Measurements from ENCODE around the gene STRIP1. TPM values are rescaled to one million over a fixed set of nuclear protein-coding genes. Genes with fewer than 3 reads are reported as not detected.
A peak's percentile ranks its signal among the peaks of the same experiment; 100 is the strongest.

Gene STRIP1
- polyA plus RNA-seq, 1 experiment, result 31.3 TPM

DNA sequence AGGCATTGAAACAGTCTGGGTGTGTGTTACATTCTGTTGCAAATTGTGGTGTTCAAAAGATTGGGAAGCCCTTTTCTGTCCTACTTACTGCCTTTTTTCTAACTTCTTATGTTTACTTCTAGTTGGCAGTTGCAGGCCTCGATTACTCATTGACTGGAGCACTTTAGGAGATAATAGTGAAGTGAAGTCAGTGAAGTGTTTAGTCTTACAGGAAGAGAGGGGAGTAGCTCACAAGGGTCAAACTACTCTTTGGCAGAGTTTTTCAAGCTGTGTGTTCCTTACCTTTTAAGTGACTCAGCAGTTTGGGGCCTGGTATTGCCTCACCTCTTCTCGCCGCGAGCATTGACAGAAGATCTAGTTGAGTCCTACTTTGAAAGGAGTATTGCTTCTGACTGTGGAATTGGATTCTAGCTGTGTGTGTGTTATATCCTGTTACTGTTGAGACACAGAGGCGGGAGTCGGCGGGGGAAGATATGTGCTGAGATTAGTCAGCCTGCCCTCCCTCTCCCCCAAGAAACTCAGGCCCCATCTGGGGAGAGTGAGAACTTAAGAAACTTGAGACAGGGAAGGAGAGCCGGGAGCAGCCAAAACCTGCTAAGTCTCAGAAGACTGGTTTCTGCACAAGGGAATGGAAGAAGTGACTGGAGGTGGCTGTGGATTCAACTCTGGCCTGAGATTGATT is 30.5 kb upstream of the STRIP1 start:
- peak; percentile 97 for DNase-seq (ENCODE audit: low read depth, low spot score)
- Histone ChIP-seq H3K4me3 (ENCODE audit: low read depth, low read length) (peak overlapping the region; percentile 57), H3K9me3 (ENCODE audit: control insufficient read depth, insufficient read depth, low read length) (no peaks in the 10 kb centered on the region), H3K27ac (ENCODE audit: low read depth, low read length) (peak overlapping the region; percentile 90), H3K27me3 (ENCODE audit: control insufficient read depth, insufficient read depth, low read length) (no peaks in the 10 kb centered on the region)
- CTCF ChIA-PET, result interaction anchor here (0.6 to 1.1 kb wide), 3 partner anchors 19 to 364 kb away, joined by 3 to 6 read pairs (median 3); partner anchors contain the start of gene AHCYL1
- POLR2A ChIA-PET, result interaction anchor here (1.4 kb wide), 1 partner anchor 19 kb away, joined by 11 read pairs; the partner anchor contains the start of gene AHCYL1
- TF ChIP-seq, protein P1, sequence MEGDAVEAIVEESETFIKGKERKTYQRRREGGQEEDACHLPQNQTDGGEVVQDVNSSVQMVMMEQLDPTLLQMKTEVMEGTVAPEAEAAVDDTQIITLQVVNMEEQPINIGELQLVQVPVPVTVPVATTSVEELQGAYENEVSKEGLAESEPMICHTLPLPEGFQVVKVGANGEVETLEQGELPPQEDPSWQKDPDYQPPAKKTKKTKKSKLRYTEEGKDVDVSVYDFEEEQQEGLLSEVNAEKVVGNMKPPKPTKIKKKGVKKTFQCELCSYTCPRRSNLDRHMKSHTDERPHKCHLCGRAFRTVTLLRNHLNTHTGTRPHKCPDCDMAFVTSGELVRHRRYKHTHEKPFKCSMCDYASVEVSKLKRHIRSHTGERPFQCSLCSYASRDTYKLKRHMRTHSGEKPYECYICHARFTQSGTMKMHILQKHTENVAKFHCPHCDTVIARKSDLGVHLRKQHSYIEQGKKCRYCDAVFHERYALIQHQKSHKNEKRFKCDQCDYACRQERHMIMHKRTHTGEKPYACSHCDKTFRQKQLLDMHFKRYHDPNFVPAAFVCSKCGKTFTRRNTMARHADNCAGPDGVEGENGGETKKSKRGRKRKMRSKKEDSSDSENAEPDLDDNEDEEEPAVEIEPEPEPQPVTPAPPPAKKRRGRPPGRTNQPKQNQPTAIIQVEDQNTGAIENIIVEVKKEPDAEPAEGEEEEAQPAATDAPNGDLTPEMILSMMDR (IDR thresholded peaks at IDR 0.05; ENCODE audit: low read depth, low read length), result no peak

DNA sequence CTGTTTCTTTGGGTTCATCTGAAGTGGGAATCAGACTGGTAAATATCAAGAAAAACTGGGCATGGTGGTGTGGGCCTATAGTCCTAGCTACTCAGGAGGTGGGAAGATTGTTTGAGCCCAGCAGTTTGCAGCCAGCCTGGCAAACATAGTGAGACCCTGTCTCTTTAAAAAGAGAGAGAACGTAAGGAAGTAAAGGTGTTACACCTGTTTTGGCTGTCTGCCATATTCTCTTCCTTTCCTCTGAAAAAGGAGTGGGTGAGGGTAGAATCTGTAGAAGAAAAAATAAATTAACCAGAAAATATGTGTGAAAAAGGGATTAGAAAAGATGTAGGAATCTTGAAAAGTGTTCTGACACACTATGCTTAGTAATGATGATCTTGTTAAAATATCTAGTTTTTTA is 29.8 kb upstream of the STRIP1 start:
- no peaks in the 10 kb centered on the region for H3K27me3 ChIP-seq (ENCODE audit: control insufficient read depth, insufficient read depth, low read length)
- TF ChIP-seq, protein P1 (IDR thresholded peaks at IDR 0.05; ENCODE audit: low read depth, low read length), result no peak
- peak overlapping the region; percentile 90 for H3K27ac ChIP-seq (ENCODE audit: low read depth, low read length)
- CTCF ChIA-PET, result interaction anchor here (1.1 to 8.1 kb wide), 3 partner anchors 20 to 228 kb away, joined by 6 to 118 read pairs (median 28); partner anchors contain the start of gene AHCYL1
- POLR2A ChIA-PET, result interaction anchor here (1.4 kb wide), 1 partner anchor 20 kb away, joined by 11 read pairs; the partner anchor contains the start of gene AHCYL1
- peak overlapping the region; percentile 57 for H3K4me3 ChIP-seq (ENCODE audit: low read depth, low read length)
- H3K9me3 ChIP-seq (ENCODE audit: control insufficient read depth, insufficient read depth, low read length), result no peaks in the 10 kb centered on the region
- DNase-seq (ENCODE audit: low read depth, low spot score), result no peak

DNA sequence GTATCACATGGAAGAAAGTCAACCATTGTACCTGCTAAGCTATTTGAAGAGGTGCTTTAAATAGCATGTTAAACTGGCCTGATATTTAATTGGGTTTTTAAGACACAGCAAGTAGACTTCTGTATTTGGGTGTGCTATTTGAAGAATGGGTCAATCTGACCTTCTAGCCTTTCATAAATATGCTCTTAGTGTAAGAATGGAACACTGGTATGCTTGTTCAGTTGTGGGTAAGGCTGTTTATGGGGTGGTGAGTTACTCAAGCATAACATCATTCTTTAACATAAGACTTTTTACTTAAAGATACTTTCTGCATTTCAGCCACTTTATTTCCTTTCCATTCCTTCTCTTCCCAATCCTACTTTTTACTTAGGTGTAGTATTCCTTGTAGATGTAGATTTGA is 28.5 kb upstream of the STRIP1 start:
- Histone ChIP-seq H3K27ac (ENCODE audit: low read depth, low read length) (no peak overlapping the region), H3K4me3 (ENCODE audit: low read depth, low read length) (peak overlapping the region; percentile 29), H3K27me3 (ENCODE audit: control insufficient read depth, insufficient read depth, low read length) (no peaks in the 10 kb centered on the region), H3K9me3 (ENCODE audit: control insufficient read depth, insufficient read depth, low read length) (no peaks in the 10 kb centered on the region)
- DNase-seq (ENCODE audit: low read depth, low spot score), result peak; percentile 34
- ChIA-PET CTCF (interaction anchor here (1.1 to 8.1 kb wide), 5 partner anchors 22 to 460 kb away, joined by 4 to 118 read pairs (median 6); partner anchors contain the start of gene AHCYL1), POLR2A (interaction anchor here (0.9 to 1.2 kb wide), 2 partner anchors 21 to 27 kb away, joined by 3 to 5 read pairs; partner anchors contain the start of gene AHCYL1)
- TF ChIP-seq, protein P1 (IDR thresholded peaks at IDR 0.05; ENCODE audit: low read depth, low read length), result no peak

DNA sequence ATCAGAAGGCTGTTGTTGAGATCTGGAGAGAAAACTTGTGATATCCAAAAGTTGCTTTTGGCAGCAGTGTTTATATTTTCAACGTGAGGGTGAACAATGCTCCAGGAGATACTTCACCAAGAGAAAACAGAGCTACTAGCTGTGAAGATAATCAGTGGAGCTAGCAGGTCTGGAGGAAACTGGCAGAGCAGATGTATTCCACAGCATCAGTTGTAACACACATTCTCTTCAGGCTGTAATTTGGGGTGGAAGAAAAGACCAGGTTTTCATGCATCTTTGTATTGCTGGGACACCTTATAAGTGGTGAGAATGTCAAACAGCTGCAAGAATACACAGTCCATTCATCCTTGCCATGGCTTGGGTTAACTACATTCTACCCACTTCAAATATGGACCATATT is 27.9 kb upstream of the STRIP1 start:
- Histone ChIP-seq H3K9me3 (ENCODE audit: control insufficient read depth, insufficient read depth, low read length) (no peaks in the 10 kb centered on the region), H3K27me3 (ENCODE audit: control insufficient read depth, insufficient read depth, low read length) (no peaks in the 10 kb centered on the region), H3K27ac (ENCODE audit: low read depth, low read length) (no peak overlapping the region), H3K4me3 (ENCODE audit: low read depth, low read length) (no peak overlapping the region)
- no peak for DNase-seq (ENCODE audit: low read depth, low spot score)
- TF ChIP-seq, protein P1 (IDR thresholded peaks at IDR 0.05; ENCODE audit: low read depth, low read length), result no peak
- CTCF ChIA-PET, result interaction anchor here (1.4 to 8.1 kb wide), 4 partner anchors 22 to 367 kb away, joined by 6 to 118 read pairs (median 18); partner anchors contain the start of gene AHCYL1
- POLR2A ChIA-PET, result no interaction called here
